ENCODE results near the gene ATXN7L3. TPM values are rescaled to one million over a fixed set of nuclear protein-coding genes. Genes with fewer than 3 reads are reported as not detected.

Gene ATXN7L3
- total and polyA plus RNA-seq, 2 donors (not counting 3 experiments of a cell fraction or from before 2014, with no cell fraction given): 61.3 to 82.5 TPM

DNA sequence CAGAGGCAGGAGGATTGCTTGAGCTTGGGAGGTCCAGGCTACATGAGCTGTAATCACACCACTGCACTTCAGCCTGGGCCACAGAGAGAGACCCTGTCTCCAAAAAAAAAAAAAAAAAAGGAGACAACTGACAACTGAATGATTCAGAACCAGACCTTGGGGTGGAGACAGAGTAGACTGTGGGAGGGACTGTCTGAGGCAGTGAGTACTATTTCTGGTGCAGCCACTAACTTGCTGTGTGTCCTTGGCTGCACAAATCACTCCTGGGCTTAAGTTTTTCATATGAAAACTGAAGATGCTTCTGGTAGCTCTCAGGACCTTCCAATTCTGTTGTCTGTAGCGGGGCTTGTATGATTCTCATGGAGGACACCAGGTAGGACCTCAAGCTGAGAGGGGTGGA lies 23.4 kb downstream of the ATXN7L3 start:
- no TSS peak for BruUV-seq (replicated peaks)
- Histone ChIP-seq H3K9me1 (replicated peaks; ENCODE audit: control insufficient read depth, extremely low read depth, insufficient read depth, low read length) (no peaks in the 10 kb centered on the region), H3K9me3 (replicated peaks; ENCODE audit: control insufficient read depth, insufficient read depth, low read length) (no peaks in the 10 kb centered on the region), H3K4me2 (ENCODE audit: insufficient read depth, low read length) (no peak overlapping the region), H3K27me3 (ENCODE audit: control insufficient read depth in 2 of 2, insufficient read depth in 2 of 2, low read length in 2 of 2) (no peaks in the 10 kb centered on the region), H3K4me3 (replicated peaks in 1 of 3; ENCODE audit: insufficient read depth in 1 of 3, low read depth in 1 of 3, low read length in 3 of 3) (no peak overlapping the region), H3K36me3 (ENCODE audit: control insufficient read depth in 2 of 2, extremely low read depth in 1 of 2, insufficient read depth in 2 of 2, low read length in 2 of 2) (peaks cover 0 to 14% of the 10 kb centered on the region in 2 experiments), H3K4me1 (ENCODE audit: control insufficient read depth, extremely low read depth, insufficient read depth, low read length) (no peaks in the 10 kb centered on the region), H3K27ac (ENCODE audit: insufficient read depth, low read depth, low read length) (no peak overlapping the region), H2AFZ (ENCODE audit: low read depth, low read length) (no peak overlapping the region), H4K20me1 (replicated peaks; ENCODE audit: control insufficient read depth, extremely low read depth, insufficient read depth, low read length) (no peaks in the 10 kb centered on the region), H3K79me2 (ENCODE audit: control insufficient read depth, insufficient read depth, low read length) (no peaks in the 10 kb centered on the region), H3K9ac (replicated peaks; ENCODE audit: extremely low read depth, insufficient read depth, low read length) (no peak overlapping the region)
- TF ChIP-seq, protein P1, sequence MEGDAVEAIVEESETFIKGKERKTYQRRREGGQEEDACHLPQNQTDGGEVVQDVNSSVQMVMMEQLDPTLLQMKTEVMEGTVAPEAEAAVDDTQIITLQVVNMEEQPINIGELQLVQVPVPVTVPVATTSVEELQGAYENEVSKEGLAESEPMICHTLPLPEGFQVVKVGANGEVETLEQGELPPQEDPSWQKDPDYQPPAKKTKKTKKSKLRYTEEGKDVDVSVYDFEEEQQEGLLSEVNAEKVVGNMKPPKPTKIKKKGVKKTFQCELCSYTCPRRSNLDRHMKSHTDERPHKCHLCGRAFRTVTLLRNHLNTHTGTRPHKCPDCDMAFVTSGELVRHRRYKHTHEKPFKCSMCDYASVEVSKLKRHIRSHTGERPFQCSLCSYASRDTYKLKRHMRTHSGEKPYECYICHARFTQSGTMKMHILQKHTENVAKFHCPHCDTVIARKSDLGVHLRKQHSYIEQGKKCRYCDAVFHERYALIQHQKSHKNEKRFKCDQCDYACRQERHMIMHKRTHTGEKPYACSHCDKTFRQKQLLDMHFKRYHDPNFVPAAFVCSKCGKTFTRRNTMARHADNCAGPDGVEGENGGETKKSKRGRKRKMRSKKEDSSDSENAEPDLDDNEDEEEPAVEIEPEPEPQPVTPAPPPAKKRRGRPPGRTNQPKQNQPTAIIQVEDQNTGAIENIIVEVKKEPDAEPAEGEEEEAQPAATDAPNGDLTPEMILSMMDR (IDR thresholded peaks at IDR 0.05; ENCODE audit: extremely low read depth in 1 of 2, insufficient read depth in 1 of 2, low read depth in 1 of 2, low read length in 2 of 2): no peak
- no peak for TF ChIP-seq GATA2 (IDR thresholded peaks at IDR 0.05; ENCODE audit: insufficient read depth, insufficient read length, low read depth, low read length)
- TF ChIP-seq, protein P2, sequence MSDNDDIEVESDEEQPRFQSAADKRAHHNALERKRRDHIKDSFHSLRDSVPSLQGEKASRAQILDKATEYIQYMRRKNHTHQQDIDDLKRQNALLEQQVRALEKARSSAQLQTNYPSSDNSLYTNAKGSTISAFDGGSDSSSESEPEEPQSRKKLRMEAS (IDR thresholded peaks at IDR 0.05; ENCODE audit: insufficient read depth, insufficient read length): no peak
- TF ChIP-seq JUN (IDR thresholded peaks at IDR 0.05; ENCODE audit: borderline replicate concordance, insufficient read depth, insufficient read length, low read depth): no peak
- no peak for TF ChIP-seq POLR2A (IDR thresholded peaks at IDR 0.05; ENCODE audit: low read depth, low read length)
- no peak for TF ChIP-seq POLR2AphosphoS5 (IDR thresholded peaks at IDR 0.05; ENCODE audit: insufficient read depth, low read depth, low read length)
- TF ChIP-seq MYC (IDR thresholded peaks at IDR 0.05; ENCODE audit: low read depth, low read length): no peak
- no peak for TF ChIP-seq EZH2 (IDR thresholded peaks at IDR 0.05; ENCODE audit: borderline replicate concordance, low read depth, low read length, severe bottlenecking)
- TF ChIP-seq FOS (IDR thresholded peaks at IDR 0.05; ENCODE audit: borderline replicate concordance, insufficient read depth, low read length): no peak
- dilution Hi-C loops (cut with MboI; ENCODE audit: extremely low pct_ligation_motif_present, low sequenced_read_pairs) (no loop called here), intact Hi-C loops (cut with micrococcal nuclease) (no loop called here)
- DNase-seq (ENCODE audit: low read depth, low spot score) (no peak), FAIRE-seq (no peak)
- POLR2A ChIA-PET: interaction anchor here (0.7 kb wide), 1 partner anchor 71 kb away, joined by 5 read pairs; no protein-coding TSS in a partner anchor
- CTCF ChIA-PET: interaction anchor here (1.2 kb wide), 1 partner anchor 8 kb away, joined by 3 read pairs; no protein-coding TSS in a partner anchor

All from endothelial cell of umbilical vein (primary cell).